Measurements from ENCODE around the gene ERCC5. TPM values are rescaled to one million over a fixed set of nuclear protein-coding genes. Genes with fewer than 3 reads are reported as not detected.

Gene ERCC5
- total and polyA plus RNA-seq, 9 of the 15 experiments (the other 6 are each of a cell fraction or from before 2014, with no cell fraction given) = 7.4 to 43.1 (median 33.9) TPM

- TF ChIP-seq, protein P1, sequence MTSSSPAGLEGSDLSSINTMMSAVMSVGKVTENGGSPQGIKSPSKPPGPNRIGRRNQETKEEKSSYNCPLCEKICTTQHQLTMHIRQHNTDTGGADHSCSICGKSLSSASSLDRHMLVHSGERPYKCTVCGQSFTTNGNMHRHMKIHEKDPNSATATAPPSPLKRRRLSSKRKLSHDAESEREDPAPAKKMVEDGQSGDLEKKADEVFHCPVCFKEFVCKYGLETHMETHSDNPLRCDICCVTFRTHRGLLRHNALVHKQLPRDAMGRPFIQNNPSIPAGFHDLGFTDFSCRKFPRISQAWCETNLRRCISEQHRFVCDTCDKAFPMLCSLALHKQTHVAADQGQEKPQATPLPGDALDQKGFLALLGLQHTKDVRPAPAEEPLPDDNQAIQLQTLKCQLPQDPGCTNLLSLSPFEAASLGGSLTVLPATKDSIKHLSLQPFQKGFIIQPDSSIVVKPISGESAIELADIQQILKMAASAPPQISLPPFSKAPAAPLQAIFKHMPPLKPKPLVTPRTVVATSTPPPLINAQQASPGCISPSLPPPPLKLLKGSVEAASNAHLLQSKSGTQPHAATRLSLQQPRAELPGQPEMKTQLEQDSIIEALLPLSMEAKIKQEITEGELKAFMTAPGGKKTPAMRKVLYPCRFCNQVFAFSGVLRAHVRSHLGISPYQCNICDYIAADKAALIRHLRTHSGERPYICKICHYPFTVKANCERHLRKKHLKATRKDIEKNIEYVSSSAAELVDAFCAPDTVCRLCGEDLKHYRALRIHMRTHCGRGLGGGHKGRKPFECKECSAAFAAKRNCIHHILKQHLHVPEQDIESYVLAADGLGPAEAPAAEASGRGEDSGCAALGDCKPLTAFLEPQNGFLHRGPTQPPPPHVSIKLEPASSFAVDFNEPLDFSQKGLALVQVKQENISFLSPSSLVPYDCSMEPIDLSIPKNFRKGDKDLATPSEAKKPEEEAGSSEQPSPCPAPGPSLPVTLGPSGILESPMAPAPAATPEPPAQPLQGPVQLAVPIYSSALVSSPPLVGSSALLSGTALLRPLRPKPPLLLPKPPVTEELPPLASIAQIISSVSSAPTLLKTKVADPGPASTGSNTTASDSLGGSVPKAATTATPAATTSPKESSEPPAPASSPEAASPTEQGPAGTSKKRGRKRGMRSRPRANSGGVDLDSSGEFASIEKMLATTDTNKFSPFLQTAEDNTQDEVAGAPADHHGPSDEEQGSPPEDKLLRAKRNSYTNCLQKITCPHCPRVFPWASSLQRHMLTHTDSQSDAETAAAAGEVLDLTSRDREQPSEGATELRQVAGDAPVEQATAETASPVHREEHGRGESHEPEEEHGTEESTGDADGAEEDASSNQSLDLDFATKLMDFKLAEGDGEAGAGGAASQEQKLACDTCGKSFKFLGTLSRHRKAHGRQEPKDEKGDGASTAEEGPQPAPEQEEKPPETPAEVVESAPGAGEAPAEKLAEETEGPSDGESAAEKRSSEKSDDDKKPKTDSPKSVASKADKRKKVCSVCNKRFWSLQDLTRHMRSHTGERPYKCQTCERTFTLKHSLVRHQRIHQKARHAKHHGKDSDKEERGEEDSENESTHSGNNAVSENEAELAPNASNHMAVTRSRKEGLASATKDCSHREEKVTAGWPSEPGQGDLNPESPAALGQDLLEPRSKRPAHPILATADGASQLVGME (CRISPR knock-in tag; IDR thresholded peaks at IDR 0.05) = no peak
- TF ChIP-seq ZNF224 (CRISPR knock-in tag; IDR thresholded peaks at IDR 0.05) (no peak), ZNF395 (CRISPR knock-in tag; IDR thresholded peaks at IDR 0.05) (no peak), RBFOX2 (IDR thresholded peaks at IDR 0.05; ENCODE audit: low read depth, low read length) (peak; percentile 84), MBD1 (CRISPR knock-in tag; IDR thresholded peaks at IDR 0.05) (no peak), MED1 (CRISPR knock-in tag; IDR thresholded peaks at IDR 0.05; ENCODE audit: borderline replicate concordance) (no peak), ZSCAN29 (IDR thresholded peaks at IDR 0.05) (no peak), ESRRA (IDR thresholded peaks at IDR 0.05; ENCODE audit: borderline replicate concordance, low read depth) (peak; percentile 58), ZNF408 (CRISPR knock-in tag; IDR thresholded peaks at IDR 0.05; ENCODE audit: low read depth) (no peak), NR2C2 (CRISPR knock-in tag; IDR thresholded peaks at IDR 0.05) (peak; percentile 63; the same call in 1 of the 2 replicates), NR2C2 (tag; IDR thresholded peaks at IDR 0.05) (peak; percentile 91), NFIC (IDR thresholded peaks at IDR 0.05) (peak; percentile 20; the same call in 1 of the 2 replicates), JUND (IDR thresholded peaks at IDR 0.05; ENCODE audit: borderline replicate concordance, low read depth, low read length) (peak; percentile 52), JUND (tag; IDR thresholded peaks at IDR 0.05; ENCODE audit: borderline replicate concordance, low read depth, low read length) (peak; percentile 28; the same call in 1 of the 3 replicates), MEIS2 (IDR thresholded peaks at IDR 0.05; ENCODE audit: partially characterized antibody) (peak; percentile 78), PRMT5 (CRISPR knock-in tag; IDR thresholded peaks at IDR 0.05) (no peak), ZNF175 (CRISPR knock-in tag; IDR thresholded peaks at IDR 0.05; ENCODE audit: low read depth) (no peak)
- TF ChIP-seq, protein P2, sequence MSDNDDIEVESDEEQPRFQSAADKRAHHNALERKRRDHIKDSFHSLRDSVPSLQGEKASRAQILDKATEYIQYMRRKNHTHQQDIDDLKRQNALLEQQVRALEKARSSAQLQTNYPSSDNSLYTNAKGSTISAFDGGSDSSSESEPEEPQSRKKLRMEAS (CRISPR knock-in tag; IDR thresholded peaks at IDR 0.05) = peak; percentile 69
These were observed at the start of gene ERCC5 (continued) for GRCh38 chr13:102845630-102846260.

Data from K562 (cell line).